Limb (tissue), 2 donors: ENCODE results near the gene COPZ2.
"Not testable (repeated sequence)": the region's sequence is repeated elsewhere in the genome, so short reads cannot be mapped to it uniquely, and the experiment has no call there.

ENCODE experiments used
- DNase-seq, 2 donors: peaks; one replicate each; pipeline ENCODE4 v3.0.0-alpha.2; 2016; ENCODE audit errors: extremely low spot score in 2 of 2

The COPZ2 gene

GRCh38 chr17:48056246-48056745 lies 18.7 kb upstream of the COPZ2 start:
- DNase-seq = no peak

- DNase-seq = no peak
Observed at GRCh38 chr17:48055531-48056245, 18.1 kb upstream of the COPZ2 start.

GRCh38 chr17:48054238-48055185 lies 16.9 kb upstream of the COPZ2 start:
- DNase-seq = peak; percentile 78 to 86

- DNase-seq = no peak
Observed at GRCh38 chr17:48053758-48054237, 16.2 kb upstream of the COPZ2 start.

GRCh38 chr17:48052956-48053757 lies 15.6 kb upstream of the COPZ2 start:
- DNase-seq = peak in 1 of 2 donors; percentile 68

GRCh38 chr17:48051706-48052486 lies 14.3 kb upstream of the COPZ2 start:
- DNase-seq = peak; percentile 62 to 80

- no peak for DNase-seq
Observed at GRCh38 chr17:48051283-48051682, 13.7 kb upstream of the COPZ2 start.

- DNase-seq = peak in 1 of 2 donors; percentile 67
Observed at GRCh38 chr17:48048384-48049126, 11.0 kb upstream of the COPZ2 start.

GRCh38 chr17:48047741-48048383 lies 10.3 kb upstream of the COPZ2 start, which contains the start of gene NFE2L1:
Gene NFE2L1, plus strand, starts transcription at chr17:48048359. Its CDS starts 2,760 bp downstream, at chr17:48051119.
- DNase-seq = peak; percentile 97 to 100

GRCh38 chr17:48047113-48047740 lies 9.6 kb upstream of the COPZ2 start:
- peak in 1 of 2 donors; percentile 41 for DNase-seq

- no peak for DNase-seq
Observed at GRCh38 chr17:48046296-48046695, 8.7 kb upstream of the COPZ2 start.

GRCh38 chr17:48045316-48046001 lies 7.9 kb upstream of the COPZ2 start:
- DNase-seq = no peak

GRCh38 chr17:48044851-48045250 lies 7.3 kb upstream of the COPZ2 start:
- DNase-seq = no peak

GRCh38 chr17:48043176-48043575 lies 5.6 kb upstream of the COPZ2 start:
- DNase-seq = no peak

GRCh38 chr17:48038687-48039086 lies 1.1 kb upstream of the COPZ2 start:
- DNase-seq = no peak

GRCh38 chr17:48037838-48038323 lies 284 bp upstream of the COPZ2 start:
- peak in 1 of 2 donors; percentile 67 for DNase-seq

GRCh38 chr17:48036693-48037035 lies 933 bp downstream of the COPZ2 start:
- no peak for DNase-seq

- not testable (repeated sequence) for DNase-seq
Observed at GRCh38 chr17:48034734-48035133, 2.9 kb downstream of the COPZ2 start.
